ENCODE measurements around the gene SPIRE2. TPM values are rescaled to one million over a fixed set of nuclear protein-coding genes. Genes with fewer than 3 reads are reported as not detected.
A peak's percentile ranks its signal among the peaks of the same experiment; 100 is the strongest.

Gene SPIRE2
- polyA plus RNA-seq, 1 donor (not counting 4 experiments of a cell fraction or from before 2014, with no cell fraction given), result 1.1 TPM

- dilution Hi-C loops (cut with MboI; ENCODE audit: extremely low pct_ligation_motif_present, low sequenced_read_pairs), result no loop called here
- DNase-seq (ENCODE audit: low read depth, low spot score), result no peak
- no peak overlapping the region for H3K4me2 ChIP-seq (ENCODE audit: control insufficient read depth, extremely low read depth, insufficient read depth, low read depth, low read length)
- no peaks in the 10 kb centered on the region for H3K9me1 ChIP-seq (ENCODE audit: control insufficient read depth, extremely low read depth, insufficient read depth, low read length)
- H4K20me1 ChIP-seq (ENCODE audit: control insufficient read depth, extremely low read depth, insufficient read depth, low read length), result peaks cover 4% of the 10 kb centered on the region
- peaks cover 16% of the 10 kb centered on the region for H3K4me1 ChIP-seq (ENCODE audit: control insufficient read depth, extremely low read depth, insufficient read depth, low read length)
- H3K79me2 ChIP-seq (ENCODE audit: control insufficient read depth, insufficient read depth, low read length), result peaks cover 21% of the 10 kb centered on the region
- no peak overlapping the region for H3K9ac ChIP-seq (ENCODE audit: control insufficient read depth, extremely low read depth, insufficient read depth, low read length)
- no peak overlapping the region for H3K27ac ChIP-seq (ENCODE audit: control insufficient read depth, insufficient read depth, low read length)
- TF ChIP-seq CTCF (optimal IDR thresholded peaks at IDR 0.05 in 1 of 3, IDR thresholded peaks at IDR 0.05 in 1 of 3, conservative IDR thresholded peaks at IDR 0.05 in 1 of 3; ENCODE audit: extremely low read depth in 1 of 3, insufficient read depth in 2 of 3, low read length in 3 of 3) (no peak), EZH2 (IDR thresholded peaks at IDR 0.05; ENCODE audit: low read length) (no peak)
- H3K27me3 ChIP-seq (ENCODE audit: control insufficient read depth, extremely low read depth, insufficient read depth, low read length), result no peaks in the 10 kb centered on the region
- no peak overlapping the region for H3K4me3 ChIP-seq (ENCODE audit: control insufficient read depth in 2 of 3, extremely low read depth in 1 of 3, insufficient read depth in 2 of 3, low read depth in 1 of 3, low read length in 3 of 3)
- peaks cover 3% of the 10 kb centered on the region for H3K9me3 ChIP-seq (ENCODE audit: control insufficient read depth, low read depth, low read length)
- no peak for FAIRE-seq
- H3K36me3 ChIP-seq (ENCODE audit: control insufficient read depth in 2 of 2, extremely low read depth in 1 of 2, insufficient read depth in 2 of 2, low read length in 2 of 2), result peaks cover 4 to 5% of the 10 kb centered on the region in 2 experiments
- no peak overlapping the region for H2AFZ ChIP-seq (ENCODE audit: control insufficient read depth, low read length)
Measured at GRCh38 chr16:89871895-89872294, 43.6 kb downstream of the SPIRE2 start.

GRCh38 chr16:89873109-89873971 lies 45.1 kb downstream of the SPIRE2 start, which contains the start of gene TCF25:
Gene TCF25 (plus strand): TSS chr16:89873592. CDS start chr16:89873668, 76 bp downstream.
- Histone ChIP-seq H3K4me3 (ENCODE audit: control insufficient read depth in 2 of 3, extremely low read depth in 1 of 3, insufficient read depth in 2 of 3, low read depth in 1 of 3, low read length in 3 of 3) (peak within 1 kb of the TSS; percentile 82 to 88 (median 86)), H3K9ac (ENCODE audit: control insufficient read depth, extremely low read depth, insufficient read depth, low read length) (peak within 1 kb of the TSS; percentile 96), H3K4me2 (ENCODE audit: control insufficient read depth, extremely low read depth, insufficient read depth, low read depth, low read length) (peak within 1 kb of the TSS; percentile 90), H3K4me1 (ENCODE audit: control insufficient read depth, extremely low read depth, insufficient read depth, low read length) (peaks cover 16% of the 10 kb centered on the region), H3K9me3 (ENCODE audit: control insufficient read depth, low read depth, low read length) (no peaks in the 10 kb centered on the region), H4K20me1 (ENCODE audit: control insufficient read depth, extremely low read depth, insufficient read depth, low read length) (peaks cover 4% of the 10 kb centered on the region), H3K9me1 (ENCODE audit: control insufficient read depth, extremely low read depth, insufficient read depth, low read length) (no peaks in the 10 kb centered on the region), H2AFZ (ENCODE audit: control insufficient read depth, low read length) (peak within 1 kb of the TSS; percentile 68), H3K27me3 (ENCODE audit: control insufficient read depth, extremely low read depth, insufficient read depth, low read length) (no peaks in the 10 kb centered on the region), H3K27ac (ENCODE audit: control insufficient read depth, insufficient read depth, low read length) (peak within 1 kb of the TSS; percentile 96), H3K36me3 (ENCODE audit: control insufficient read depth in 2 of 2, extremely low read depth in 1 of 2, insufficient read depth in 2 of 2, low read length in 2 of 2) (peaks cover 7 to 8% of the 10 kb centered on the region in 2 experiments), H3K79me2 (ENCODE audit: control insufficient read depth, insufficient read depth, low read length) (peaks cover 33% of the 10 kb centered on the region)
- DNase-seq (ENCODE audit: low read depth, low spot score) (no peak), FAIRE-seq (no peak)
- dilution Hi-C loops (cut with MboI; ENCODE audit: extremely low pct_ligation_motif_present, low sequenced_read_pairs), result no loop called here
- TF ChIP-seq CTCF (optimal IDR thresholded peaks at IDR 0.05 in 1 of 3, IDR thresholded peaks at IDR 0.05 in 1 of 3, conservative IDR thresholded peaks at IDR 0.05 in 1 of 3; ENCODE audit: extremely low read depth in 1 of 3, insufficient read depth in 2 of 3, low read length in 3 of 3) (no peak), EZH2 (IDR thresholded peaks at IDR 0.05; ENCODE audit: low read length) (no peak)
